ENCODE results near the gene POFUT1.

POFUT1 gene

GRCh38 chr20:32208499-32209154, 947 bp downstream of the POFUT1 start:
- no peak for DNase-seq

GRCh38 chr20:32209850-32210605, 2.3 kb downstream of the POFUT1 start:
- no peak for DNase-seq

- no peak for DNase-seq
Measured at GRCh38 chr20:32213870-32214269, 6.2 kb downstream of the POFUT1 start.

GRCh38 chr20:32215147-32215546, 7.5 kb downstream of the POFUT1 start:
- DNase-seq: no peak

GRCh38 chr20:32215729-32216128, 8.0 kb downstream of the POFUT1 start:
- no peak for DNase-seq

GRCh38 chr20:32216179-32217142, 8.8 kb downstream of the POFUT1 start:
- no peak for DNase-seq

- no peak for DNase-seq
Measured at GRCh38 chr20:32218156-32218900, 10.6 kb downstream of the POFUT1 start.

GRCh38 chr20:32224463-32224862, 16.8 kb downstream of the POFUT1 start:
- DNase-seq: no peak

- DNase-seq: no peak
Measured at GRCh38 chr20:32226391-32226790, 18.7 kb downstream of the POFUT1 start.

- DNase-seq: no peak
Measured at GRCh38 chr20:32227306-32227705, 19.6 kb downstream of the POFUT1 start.

- DNase-seq: no peak
Measured at GRCh38 chr20:32227744-32228688, 20.3 kb downstream of the POFUT1 start.

- DNase-seq: no peak
Measured at GRCh38 chr20:32229251-32229747, 21.6 kb downstream of the POFUT1 start.

- no peak for DNase-seq
Measured at GRCh38 chr20:32230707-32231106, 23.0 kb downstream of the POFUT1 start.

GRCh38 chr20:32231245-32231644, 23.6 kb downstream of the POFUT1 start:
- no peak for DNase-seq

GRCh38 chr20:32231847-32232246, 24.2 kb downstream of the POFUT1 start:
- peak; percentile 54 for DNase-seq

- no peak for DNase-seq
Measured at GRCh38 chr20:32232326-32232886, 24.7 kb downstream of the POFUT1 start.

- DNase-seq: no peak
Measured at GRCh38 chr20:32233286-32233685, 25.6 kb downstream of the POFUT1 start.

- no peak for DNase-seq
Measured at GRCh38 chr20:32234135-32234808, 26.6 kb downstream of the POFUT1 start.

GRCh38 chr20:32235331-32236047, 27.8 kb downstream of the POFUT1 start:
- DNase-seq: no peak
